ENCODE data around the gene SLC15A2. TPM values are rescaled to one million over a fixed set of nuclear protein-coding genes. Genes with fewer than 3 reads are reported as not detected.

SLC15A2 gene
- total and polyA plus RNA-seq, 2 experiments from 2014 or later = not detected

DNA sequence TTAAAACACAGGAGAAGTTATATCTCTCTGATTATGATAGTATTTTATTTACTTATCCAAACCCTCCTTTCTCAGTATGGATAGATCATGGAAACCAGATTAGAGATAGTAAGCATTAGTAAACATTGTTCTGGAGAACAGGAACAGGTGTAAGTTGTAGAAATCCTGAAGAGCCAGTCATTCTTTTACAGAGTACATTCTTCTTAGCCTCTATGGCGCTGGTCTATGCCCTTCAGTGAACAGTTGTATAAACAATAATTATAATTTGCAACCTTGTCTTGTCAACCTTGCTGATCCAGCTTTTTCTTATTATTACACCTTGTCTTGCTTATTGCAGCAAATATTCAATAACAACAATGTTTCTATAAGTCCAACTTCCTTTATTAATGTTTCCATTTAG, 47.4 kb downstream of the SLC15A2 start:
- no peaks in the 10 kb centered on the region for H3K27me3 ChIP-seq (replicated peaks; ENCODE audit: insufficient read depth)
- DNase-seq = no peak
- H2AFZ ChIP-seq = no peak overlapping the region
- no peaks in the 10 kb centered on the region for H3K36me3 ChIP-seq (ENCODE audit: low read depth)
- WGBS, 2 experiments (ENCODE audit: low coverage in 1 of 2, low lambda C conversion rate in 2 of 2, missing lambda C conversion rate in 2 of 2) = 30 to 32% methylated on average over 1 of the region's 1 CpG
- H3K9me2 ChIP-seq (ENCODE audit: insufficient read depth) = no peaks in the 10 kb centered on the region
- no peak overlapping the region for H3K9ac ChIP-seq
- H4K20me1 ChIP-seq (ENCODE audit: insufficient read depth) = no peaks in the 10 kb centered on the region
- TF ChIP-seq EZH2 (IDR thresholded peaks at IDR 0.05; ENCODE audit: insufficient read depth, poor library complexity, severe bottlenecking) (no peak), EZH2phosphoT487 (IDR thresholded peaks at IDR 0.05; ENCODE audit: insufficient read depth, low read depth) (no peak)
- in situ Hi-C loops (cut with MboI) = no loop called here
- H3F3A ChIP-seq (ENCODE audit: insufficient read depth) = no peaks in the 10 kb centered on the region
- H3K9me3 ChIP-seq (ENCODE audit: low read depth) = no peaks in the 10 kb centered on the region
- H3K4me1 ChIP-seq (ENCODE audit: insufficient read depth) = no peaks in the 10 kb centered on the region
- no peak overlapping the region for H3K27ac ChIP-seq
- no peaks in the 10 kb centered on the region for H3K79me2 ChIP-seq (ENCODE audit: insufficient read depth)
- H3K4me3 ChIP-seq = no peak overlapping the region
- no peak overlapping the region for H3K4me2 ChIP-seq (ENCODE audit: unreplicated experiment)

- Histone ChIP-seq H3K9me3 (ENCODE audit: low read depth) (no peaks in the 10 kb centered on the region), H3K79me2 (ENCODE audit: insufficient read depth) (no peaks in the 10 kb centered on the region), H3F3A (ENCODE audit: insufficient read depth) (no peaks in the 10 kb centered on the region), H3K36me3 (ENCODE audit: low read depth) (no peaks in the 10 kb centered on the region), H3K9ac (no peak overlapping the region), H3K4me3 (no peak overlapping the region), H4K20me1 (ENCODE audit: insufficient read depth) (no peaks in the 10 kb centered on the region), H3K4me1 (ENCODE audit: insufficient read depth) (no peaks in the 10 kb centered on the region), H3K9me2 (ENCODE audit: insufficient read depth) (no peaks in the 10 kb centered on the region), H3K27ac (no peak overlapping the region), H3K4me2 (ENCODE audit: unreplicated experiment) (no peak overlapping the region), H2AFZ (no peak overlapping the region), H3K27me3 (replicated peaks; ENCODE audit: insufficient read depth) (no peaks in the 10 kb centered on the region)
- WGBS, 2 experiments (ENCODE audit: low coverage in 1 of 2, low lambda C conversion rate in 2 of 2, missing lambda C conversion rate in 2 of 2) = 42 to 50% methylated on average over 4 of the region's 4 CpGs
- DNase-seq = peak; percentile 23
- in situ Hi-C loops (cut with MboI) = no loop called here
- no peak for TF ChIP-seq EZH2 (IDR thresholded peaks at IDR 0.05; ENCODE audit: insufficient read depth, poor library complexity, severe bottlenecking)
- no peak for TF ChIP-seq EZH2phosphoT487 (IDR thresholded peaks at IDR 0.05; ENCODE audit: insufficient read depth, low read depth)
Measured at GRCh38 chr3:121942116-121942786, 48.0 kb downstream of the SLC15A2 start.

- H3K79me2 ChIP-seq (ENCODE audit: insufficient read depth) = no peaks in the 10 kb centered on the region
- no peaks in the 10 kb centered on the region for H3K4me1 ChIP-seq (ENCODE audit: insufficient read depth)
- H3K36me3 ChIP-seq (ENCODE audit: low read depth) = no peaks in the 10 kb centered on the region
- H3K9me2 ChIP-seq (ENCODE audit: insufficient read depth) = no peaks in the 10 kb centered on the region
- in situ Hi-C loops (cut with MboI) = no loop called here
- no peaks in the 10 kb centered on the region for H4K20me1 ChIP-seq (ENCODE audit: insufficient read depth)
- no peaks in the 10 kb centered on the region for H3K27me3 ChIP-seq (replicated peaks; ENCODE audit: insufficient read depth)
- TF ChIP-seq EZH2 (IDR thresholded peaks at IDR 0.05; ENCODE audit: insufficient read depth, poor library complexity, severe bottlenecking) (no peak), EZH2phosphoT487 (IDR thresholded peaks at IDR 0.05; ENCODE audit: insufficient read depth, low read depth) (no peak)
- no peak overlapping the region for H3K4me3 ChIP-seq
- H3F3A ChIP-seq (ENCODE audit: insufficient read depth) = no peaks in the 10 kb centered on the region
- H3K9me3 ChIP-seq (ENCODE audit: low read depth) = no peaks in the 10 kb centered on the region
- no peak overlapping the region for H3K4me2 ChIP-seq (ENCODE audit: unreplicated experiment)
- H3K27ac ChIP-seq = no peak overlapping the region
- H2AFZ ChIP-seq = no peak overlapping the region
- no peak for DNase-seq
- H3K9ac ChIP-seq = no peak overlapping the region
Measured at GRCh38 chr3:121943431-121943830, 49.2 kb downstream of the SLC15A2 start.

- in situ Hi-C loops (cut with MboI) = no loop called here
- Histone ChIP-seq H3K27me3 (replicated peaks; ENCODE audit: insufficient read depth) (no peaks in the 10 kb centered on the region), H2AFZ (no peak overlapping the region), H3K9me2 (ENCODE audit: insufficient read depth) (no peaks in the 10 kb centered on the region), H4K20me1 (ENCODE audit: insufficient read depth) (no peaks in the 10 kb centered on the region), H3K9ac (no peak overlapping the region), H3K4me3 (no peak overlapping the region), H3K36me3 (ENCODE audit: low read depth) (no peaks in the 10 kb centered on the region), H3K4me2 (ENCODE audit: unreplicated experiment) (no peak overlapping the region), H3K27ac (no peak overlapping the region), H3K79me2 (ENCODE audit: insufficient read depth) (no peaks in the 10 kb centered on the region), H3K9me3 (ENCODE audit: low read depth) (no peaks in the 10 kb centered on the region), H3F3A (ENCODE audit: insufficient read depth) (no peaks in the 10 kb centered on the region), H3K4me1 (ENCODE audit: insufficient read depth) (no peaks in the 10 kb centered on the region)
- DNase-seq = no peak
- 50 to 52% methylated on average over 1 of the region's 1 CpG for WGBS, 2 experiments (ENCODE audit: low coverage in 1 of 2, low lambda C conversion rate in 2 of 2, missing lambda C conversion rate in 2 of 2)
- TF ChIP-seq EZH2phosphoT487 (IDR thresholded peaks at IDR 0.05; ENCODE audit: insufficient read depth, low read depth) (no peak), EZH2 (IDR thresholded peaks at IDR 0.05; ENCODE audit: insufficient read depth, poor library complexity, severe bottlenecking) (no peak)
Measured at GRCh38 chr3:121948641-121949040, 54.4 kb downstream of the SLC15A2 start.

Measured in GM23248 (cell line).